ENCODE measurements around the gene GABRG3.
A peak's percentile ranks its signal among the peaks of the same experiment; 100 is the strongest.

Gene GABRG3

DNA sequence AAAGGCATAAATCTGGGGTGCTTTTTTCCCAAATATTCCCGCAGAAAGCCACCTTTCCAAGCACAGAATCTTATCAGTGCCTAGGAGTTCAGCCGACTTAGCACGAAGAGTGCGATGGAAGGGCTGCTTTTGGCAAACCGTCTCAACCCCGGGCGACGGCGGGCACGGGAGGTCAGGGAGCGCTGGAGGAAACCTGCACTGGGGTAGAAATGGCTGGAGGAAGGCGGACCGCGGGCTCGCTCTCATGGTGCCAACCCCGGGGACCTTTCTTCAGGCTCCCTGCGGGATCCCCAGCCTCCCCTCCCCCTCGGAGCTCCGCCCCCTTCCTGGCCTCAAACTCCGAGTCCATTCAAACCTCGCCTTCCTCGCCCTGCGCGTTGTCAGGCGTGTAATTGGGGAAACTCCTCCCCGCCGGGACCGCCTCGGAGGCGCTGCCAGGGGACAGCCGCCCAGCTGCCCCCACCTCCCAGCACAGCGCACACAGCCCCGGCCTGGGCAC lies at the start of gene GABRG3:
TSS of gene GABRG3 (plus strand) at position 470 of the 499 bp plus-strand sequence.
- no peak for DNase-seq

DNA sequence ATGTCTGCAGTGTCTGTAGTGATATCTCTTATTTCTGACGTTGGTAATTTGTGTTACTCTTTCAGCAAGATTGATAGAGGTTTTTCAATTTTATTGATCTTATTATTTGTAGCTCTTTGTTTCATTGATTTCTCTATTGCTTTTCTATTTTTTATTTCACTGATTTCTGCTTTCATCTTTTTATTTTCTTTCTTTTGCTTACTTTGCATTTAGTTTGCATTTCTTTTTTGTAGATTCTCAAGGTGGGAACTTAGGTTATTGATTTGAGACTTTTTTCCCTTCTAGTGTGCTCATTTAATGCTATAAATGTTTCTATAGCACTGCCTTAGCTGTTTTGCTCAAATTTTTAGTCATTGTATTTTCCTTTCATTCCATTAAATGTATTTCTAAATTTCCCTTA lies 49.5 kb upstream of the GABRG3 start:
- DNase-seq = no peak

- DNase-seq = no peak
These were observed 44.9 kb upstream of the GABRG3 start for GRCh38 chr15:26926081-26926480.

DNA sequence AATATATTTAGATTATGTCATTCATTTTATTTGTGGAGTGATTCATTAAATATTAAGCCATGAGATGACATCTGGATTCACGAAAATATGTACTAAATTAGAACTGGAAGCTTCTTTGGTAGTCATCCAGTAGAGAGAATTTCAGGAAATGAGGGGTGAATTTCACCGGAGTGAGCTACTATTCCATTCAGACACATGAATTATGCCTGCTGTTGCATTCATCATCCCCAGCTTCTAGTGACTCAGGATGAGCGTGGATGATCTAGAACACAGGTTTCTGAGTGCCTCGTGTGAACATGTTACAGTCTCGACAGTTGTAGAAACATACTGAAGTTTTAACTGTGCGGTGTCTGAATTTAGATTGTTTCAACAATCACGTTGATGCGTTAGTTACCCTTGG lies 42.9 kb upstream of the GABRG3 start:
- DNase-seq = no peak

DNA sequence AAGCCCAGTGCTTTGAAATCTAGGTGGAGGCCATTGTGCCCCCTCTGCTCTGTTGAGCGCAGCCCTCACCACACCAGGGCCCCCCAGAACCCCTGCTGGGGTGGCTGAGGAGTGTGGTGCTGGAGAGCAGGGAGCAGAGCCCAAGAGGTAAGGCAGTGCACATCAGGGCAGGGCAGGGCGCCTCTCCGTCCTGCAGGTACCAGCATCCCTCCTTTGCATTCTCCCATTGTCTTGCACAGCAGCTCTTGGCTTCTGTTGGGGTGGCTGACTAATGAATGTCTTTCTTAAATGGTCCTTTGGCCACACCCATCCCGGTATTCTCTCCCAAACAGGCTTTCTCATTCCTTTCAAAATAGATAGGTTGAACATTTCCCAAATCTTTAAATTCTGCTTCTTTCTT lies 41.4 kb upstream of the GABRG3 start:
- no peak for DNase-seq

- DNase-seq = no peak
These were observed 36.1 kb upstream of the GABRG3 start for GRCh38 chr15:26934848-26935247.

- DNase-seq = no peak
These were observed 35.7 kb upstream of the GABRG3 start for GRCh38 chr15:26935322-26935721.

GRCh38 chr15:26936502-26936901 lies 34.5 kb upstream of the GABRG3 start:
- no peak for DNase-seq

DNA sequence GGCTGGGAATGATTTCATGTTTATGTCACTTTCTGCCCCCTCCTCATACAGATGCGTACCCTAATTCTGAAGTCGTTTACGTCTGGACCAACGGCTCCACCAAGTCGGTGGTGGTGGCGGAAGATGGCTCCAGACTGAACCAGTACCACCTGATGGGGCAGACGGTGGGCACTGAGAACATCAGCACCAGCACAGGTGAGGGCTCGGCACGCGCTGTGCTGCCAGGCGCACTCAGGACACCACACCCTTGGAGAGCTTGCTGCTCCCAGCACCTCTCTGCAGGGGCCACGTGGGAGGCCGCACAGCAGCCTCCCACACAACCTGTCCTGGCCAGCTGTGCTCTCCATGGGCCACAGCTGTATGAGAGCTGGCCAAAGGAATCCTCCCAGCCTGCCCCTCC lies 33.8 kb upstream of the GABRG3 start:
- no peak for DNase-seq

- no peak for DNase-seq
These were observed 31.6 kb upstream of the GABRG3 start for GRCh38 chr15:26939398-26939797.

DNA sequence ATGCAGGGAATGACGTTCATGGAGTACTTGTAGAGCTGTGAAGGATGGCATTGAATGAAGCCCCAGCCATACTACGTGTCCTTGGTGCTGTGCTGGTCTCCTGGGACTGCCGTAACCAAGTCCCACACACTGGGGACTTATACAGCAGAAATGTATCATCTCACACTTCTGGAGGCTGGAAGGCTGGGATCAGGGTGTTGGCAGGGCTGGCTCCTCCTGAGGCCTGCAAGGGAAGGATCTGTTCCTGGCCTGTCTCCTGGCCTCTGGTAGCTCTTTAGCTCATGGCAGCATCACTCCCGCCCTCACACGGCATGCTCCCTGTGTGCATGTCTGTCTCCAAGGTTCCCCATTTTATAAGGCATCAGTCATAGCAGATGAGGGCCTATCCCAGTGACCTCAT lies 29.5 kb upstream of the GABRG3 start:
- no peak for DNase-seq

- DNase-seq = no peak
These were observed 27.1 kb upstream of the GABRG3 start for GRCh38 chr15:26943866-26944265.

- DNase-seq = no peak
These were observed 25.9 kb upstream of the GABRG3 start for GRCh38 chr15:26945046-26945445.

DNA sequence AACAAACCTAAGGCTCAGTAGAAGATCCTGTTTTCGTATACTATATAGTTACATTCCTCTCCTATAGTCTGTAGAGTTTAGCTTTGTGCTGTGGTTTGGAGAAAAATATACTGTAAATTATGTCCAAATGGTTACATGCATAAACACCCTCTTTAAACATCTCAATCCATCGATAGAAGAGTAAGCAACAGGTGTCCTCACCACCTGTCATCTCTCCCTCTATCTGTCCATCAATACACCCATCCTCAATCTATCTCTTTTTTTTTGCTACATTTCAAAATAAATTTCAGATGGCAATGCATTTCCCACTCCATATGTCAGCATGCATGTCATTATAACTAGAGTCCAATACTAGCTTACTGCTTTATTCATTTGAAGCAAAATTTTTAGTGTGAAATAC lies 21.0 kb upstream of the GABRG3 start:
- DNase-seq = no peak

GRCh38 chr15:26954403-26954802 lies 16.6 kb upstream of the GABRG3 start:
- DNase-seq = no peak

- DNase-seq = no peak
These were observed 3.2 kb upstream of the GABRG3 start for GRCh38 chr15:26967719-26968269.

DNA sequence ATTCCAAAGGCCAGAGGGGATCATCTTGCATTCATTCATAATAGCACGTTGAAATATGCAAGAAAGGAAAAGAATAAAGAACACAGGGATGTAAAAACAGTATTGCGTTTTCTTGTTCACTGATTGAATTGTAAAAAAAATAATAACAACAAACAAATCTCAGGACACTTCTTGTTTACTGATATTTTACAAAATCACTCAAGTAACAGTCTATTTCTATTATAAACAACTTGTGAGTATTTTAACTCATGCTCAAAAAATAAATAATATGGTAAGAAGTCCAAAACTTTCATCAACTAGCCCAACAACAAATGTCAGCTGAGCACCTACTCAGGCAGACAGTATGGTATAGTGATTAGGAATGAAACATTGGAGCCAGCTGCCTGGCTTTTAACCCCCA lies 2.2 kb upstream of the GABRG3 start:
- no peak for DNase-seq

DNA sequence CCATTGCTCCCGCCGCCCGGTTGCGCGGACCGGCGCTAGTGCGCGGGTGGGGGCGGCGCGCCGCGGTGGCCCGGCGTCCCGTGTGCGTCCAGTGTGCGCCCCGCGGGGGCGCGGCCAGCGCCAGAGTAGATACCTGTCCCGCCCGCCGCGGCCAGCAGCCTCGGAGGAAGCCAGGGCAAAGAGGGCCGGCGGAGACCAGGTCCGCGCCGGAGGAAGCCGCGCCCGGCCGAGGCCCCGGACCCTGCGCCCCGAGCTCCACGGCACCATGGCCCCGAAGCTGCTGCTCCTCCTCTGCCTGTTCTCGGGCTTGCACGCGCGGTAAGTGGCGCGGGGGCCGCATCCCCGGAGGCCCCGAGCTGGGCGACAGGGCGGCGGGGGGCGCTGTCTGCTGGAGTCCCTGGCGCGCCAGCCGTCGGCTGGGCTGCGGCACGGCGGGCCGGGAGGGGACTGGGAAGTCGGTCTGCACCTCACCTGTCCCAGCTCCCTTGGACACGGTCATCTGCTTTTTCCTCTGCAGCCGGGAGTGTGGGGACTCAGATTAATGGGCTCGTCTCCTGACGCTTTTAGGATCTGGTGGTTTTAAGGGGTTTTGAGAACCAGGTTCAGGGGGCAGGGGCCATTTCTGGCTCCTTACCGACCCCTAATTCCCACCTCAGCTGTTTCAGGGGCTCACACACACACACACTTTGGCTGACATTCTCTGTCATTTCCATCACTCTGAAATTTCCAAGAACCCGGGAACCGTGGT lies 464 bp downstream of the GABRG3 start:
- DNase-seq = no peak

DNA sequence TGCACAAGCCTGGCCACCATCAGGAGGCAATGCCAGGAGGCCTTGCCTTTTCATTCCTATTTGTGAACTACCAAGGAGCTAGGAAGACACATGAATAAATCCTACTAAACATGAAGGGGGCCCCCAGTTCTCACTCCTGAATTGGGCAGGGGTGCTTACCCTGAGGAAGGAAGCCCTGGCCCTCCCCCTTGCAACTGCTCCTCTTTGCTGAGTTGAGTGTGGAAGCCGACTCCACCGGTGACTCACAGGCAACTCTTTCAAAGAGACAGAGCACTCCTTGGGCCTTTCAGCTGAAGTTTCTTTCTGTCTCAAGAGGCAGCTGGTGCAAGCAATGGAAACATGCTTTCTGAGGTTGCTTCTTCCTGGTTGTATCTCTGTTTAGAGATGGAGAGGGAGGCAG lies 1.7 kb downstream of the GABRG3 start:
- DNase-seq = no peak

DNA sequence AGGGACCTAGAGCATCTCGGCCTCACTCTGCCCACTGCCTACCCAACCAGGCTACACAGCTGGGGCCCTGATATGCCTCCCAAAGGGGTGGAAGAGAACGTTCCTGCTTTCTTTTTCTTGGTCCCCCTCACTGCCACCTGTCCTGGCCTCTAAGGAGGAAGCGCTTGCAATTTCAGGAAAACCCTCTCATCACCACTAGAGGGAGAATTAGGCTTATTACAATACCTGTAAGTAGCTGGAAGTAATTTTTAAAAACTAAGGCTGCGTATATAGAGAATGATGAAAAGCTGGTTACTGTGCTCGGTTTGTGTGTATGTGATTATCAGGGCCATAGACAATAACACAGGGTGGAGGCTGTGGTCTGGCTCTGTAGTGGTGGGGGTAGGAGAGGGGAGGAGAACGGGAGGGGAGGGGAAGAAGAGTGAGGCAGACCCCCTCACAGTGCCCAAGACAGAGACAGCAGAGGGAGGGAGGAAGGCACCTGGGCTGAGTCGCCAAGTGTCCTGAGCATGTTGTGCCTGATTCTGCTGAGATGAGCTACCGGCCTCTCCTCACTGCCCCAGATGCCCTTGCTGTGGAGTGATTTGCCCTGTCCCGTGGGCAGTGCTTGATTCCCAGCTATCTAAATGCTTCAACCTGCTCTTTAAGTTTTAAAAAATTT lies 3.3 kb downstream of the GABRG3 start:
- peak; percentile 30 for DNase-seq

DNA sequence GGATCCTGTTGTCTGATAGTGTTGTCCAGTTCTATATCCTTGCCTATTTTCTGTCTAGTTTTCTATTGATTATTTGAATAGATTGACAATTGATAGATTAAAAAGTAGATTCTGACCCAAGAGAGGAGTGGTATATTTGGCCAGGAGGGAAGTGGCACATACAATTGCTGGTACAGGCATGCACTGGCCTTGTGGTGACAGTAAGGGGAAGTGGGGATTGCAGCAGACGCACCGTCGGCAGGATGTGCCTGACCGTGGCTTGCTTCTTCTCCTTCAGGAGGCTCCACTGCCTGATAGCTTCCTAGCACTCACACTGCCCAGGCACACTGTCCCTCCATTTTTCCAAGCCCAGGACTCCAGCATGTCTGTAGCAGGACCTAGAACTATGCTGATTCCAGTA lies 10.5 kb downstream of the GABRG3 start:
- no peak for DNase-seq

- DNase-seq = no peak
These were observed 12.8 kb downstream of the GABRG3 start for GRCh38 chr15:26983822-26984221.

- no peak for DNase-seq
These were observed 14.1 kb downstream of the GABRG3 start for GRCh38 chr15:26985050-26985449.

DNA sequence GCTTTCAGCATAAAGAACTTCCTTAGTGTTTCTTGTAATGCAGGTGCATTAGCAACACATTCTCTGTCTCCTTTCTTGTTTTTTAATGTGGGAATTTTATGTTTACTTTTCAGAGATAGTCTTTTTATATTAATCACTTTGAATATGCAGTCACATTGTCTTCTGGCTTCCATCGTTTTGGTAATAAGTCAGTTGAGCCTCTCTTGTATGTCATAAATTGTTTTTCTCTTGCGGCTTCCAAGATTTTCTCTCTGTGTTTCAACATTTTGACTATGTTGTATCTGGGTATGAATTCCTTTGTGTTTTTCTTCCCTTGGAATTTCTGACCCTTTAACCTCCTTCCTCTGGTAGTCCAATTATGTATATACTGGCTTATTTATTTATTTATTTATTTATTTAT lies 25.3 kb downstream of the GABRG3 start:
- DNase-seq = no peak

Data from NCI-H526 treated with DMSO at 0.1 percent for 48 hours (cell line).